Inferior parietal cortex (tissue), 1 donor: ENCODE results near the gene ST14.

Source experiments
- DNase-seq: peaks from one replicate; pipeline ENCODE4 v3.0.0-alpha.2; 2016; ENCODE audit errors: extremely low spot score

The ST14 gene

GRCh38 chr11:130159657-130160497, at the start of gene ST14:
TSS of gene ST14 (plus strand) at chr11:130159782. CDS start at chr11:130159980, 198 bp downstream.
- DNase-seq, result no peak

DNA sequence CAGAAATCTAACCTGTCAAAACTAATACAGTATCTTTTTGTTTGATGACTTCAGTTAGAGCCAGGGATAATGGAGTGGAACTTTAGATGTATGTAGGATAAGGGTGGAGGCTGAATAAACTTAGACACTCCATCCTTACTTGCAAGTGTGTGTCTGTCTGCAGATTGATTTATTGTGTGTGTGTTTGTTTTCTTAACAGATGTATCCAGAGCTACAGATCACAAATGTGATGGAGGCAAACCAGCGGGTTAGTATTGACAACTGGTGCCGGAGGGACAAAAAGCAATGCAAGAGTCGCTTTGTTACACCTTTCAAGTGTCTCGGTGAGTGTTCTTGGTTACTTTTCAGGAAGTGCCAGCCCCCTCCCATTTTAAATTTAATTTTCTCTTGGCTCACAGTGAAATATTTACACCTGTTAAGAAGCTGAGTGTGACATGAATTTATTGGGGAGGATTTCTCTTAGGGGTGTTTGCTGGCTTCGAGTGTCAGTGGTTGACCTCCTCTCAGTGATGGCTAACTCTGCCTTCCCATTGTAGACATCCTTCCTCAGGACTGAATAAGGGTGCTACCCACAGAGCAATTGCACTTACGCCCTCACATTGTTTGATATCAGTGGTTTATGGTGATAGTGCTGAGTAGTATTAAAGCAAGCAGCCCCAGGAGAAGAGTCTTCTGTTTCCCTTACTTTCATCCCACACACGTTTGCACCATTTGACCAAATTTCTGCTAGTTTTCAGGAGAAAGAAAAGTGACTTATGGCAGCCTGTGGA, 49.1 kb upstream of the ST14 start:
- DNase-seq, result no peak

GRCh38 chr11:130112071-130112830, 47.3 kb upstream of the ST14 start:
- no peak for DNase-seq

DNA sequence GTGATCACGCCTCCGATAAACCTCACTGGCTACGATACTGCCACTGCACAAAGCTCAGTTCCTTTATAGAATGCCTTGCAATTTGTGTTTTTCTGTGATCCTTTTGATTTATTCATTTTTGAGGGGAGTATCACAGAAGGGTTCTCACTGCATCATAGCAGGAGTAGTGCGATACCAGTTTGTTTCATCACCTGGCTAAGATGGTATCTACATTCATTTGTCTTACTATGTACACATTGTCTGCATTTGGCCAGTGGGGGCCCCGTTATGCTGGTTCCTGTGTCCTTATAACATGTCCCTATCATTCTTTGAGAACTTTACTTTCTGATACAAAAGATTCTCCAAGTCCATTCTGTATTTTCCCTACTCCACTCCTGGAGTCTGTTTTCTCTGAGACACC, 45.3 kb upstream of the ST14 start:
- no peak for DNase-seq

- DNase-seq, result no peak
These were observed 44.9 kb upstream of the ST14 start for GRCh38 chr11:130114726-130115125.

DNA sequence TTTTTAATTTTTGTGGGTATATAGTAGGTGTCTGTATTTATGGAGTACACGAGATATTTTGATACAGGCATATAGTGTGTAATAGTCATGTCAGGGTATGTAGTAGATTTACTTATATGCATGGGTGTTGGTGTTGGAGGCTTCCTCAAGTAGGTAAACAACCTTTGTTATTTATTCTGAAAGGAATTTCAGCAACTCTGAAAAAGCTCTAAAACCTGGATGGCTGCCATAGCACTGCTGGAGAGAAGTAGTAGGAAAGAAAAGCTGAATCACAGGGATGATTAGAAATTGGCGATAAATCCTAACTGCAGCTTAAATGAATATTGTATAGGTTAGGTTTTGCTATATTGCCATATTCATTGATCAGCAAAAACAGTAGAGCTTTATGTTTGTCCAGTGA, 44.4 kb upstream of the ST14 start:
- no peak for DNase-seq

DNA sequence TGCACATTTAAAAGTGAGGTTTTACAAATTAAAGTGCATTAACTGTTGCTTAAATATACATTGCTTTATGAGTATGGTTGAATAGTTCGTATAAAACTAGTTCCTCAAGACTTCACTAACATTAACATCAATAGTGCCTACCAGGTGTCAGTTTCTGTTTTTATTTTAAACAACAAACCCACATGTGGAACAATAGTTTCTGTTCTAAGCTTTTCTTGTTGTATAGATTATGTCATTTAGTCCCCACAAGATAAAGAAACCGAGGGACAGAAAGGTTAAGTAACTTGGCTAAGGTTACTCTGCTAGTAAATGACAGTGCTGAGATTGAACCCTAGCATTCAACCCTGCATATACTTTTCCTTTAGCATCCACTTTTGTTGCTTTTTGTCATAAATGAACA, 41.4 kb upstream of the ST14 start:
- DNase-seq, result no peak

GRCh38 chr11:130118636-130119387, 40.8 kb upstream of the ST14 start:
- DNase-seq, result no peak

- DNase-seq, result no peak
These were observed 39.5 kb upstream of the ST14 start for GRCh38 chr11:130120045-130120444.

DNA sequence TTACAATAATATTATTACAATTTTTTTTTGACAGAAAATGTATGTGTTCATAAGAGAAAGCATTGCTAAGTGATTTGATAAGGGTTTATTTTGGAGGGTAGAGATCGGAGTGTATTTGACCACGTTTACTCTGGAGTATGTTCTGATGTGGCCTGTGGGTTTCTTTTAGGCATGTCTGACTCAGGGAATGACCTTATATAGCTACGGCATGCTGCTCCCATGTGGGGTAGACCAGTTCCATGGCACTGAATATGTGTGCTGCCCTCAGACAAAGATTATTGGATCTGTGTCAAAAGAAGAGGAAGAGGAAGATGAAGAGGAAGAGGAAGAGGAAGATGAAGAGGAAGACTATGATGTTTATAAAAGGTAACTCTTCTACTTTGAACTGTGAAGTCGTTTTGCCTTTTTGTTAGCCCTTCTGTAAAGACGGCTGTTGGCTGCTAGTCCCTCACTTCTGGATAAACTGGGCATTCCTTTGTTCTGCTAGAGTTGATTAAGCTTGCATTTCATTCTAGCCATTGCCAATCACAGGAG, 38.1 kb upstream of the ST14 start:
- DNase-seq, result no peak

DNA sequence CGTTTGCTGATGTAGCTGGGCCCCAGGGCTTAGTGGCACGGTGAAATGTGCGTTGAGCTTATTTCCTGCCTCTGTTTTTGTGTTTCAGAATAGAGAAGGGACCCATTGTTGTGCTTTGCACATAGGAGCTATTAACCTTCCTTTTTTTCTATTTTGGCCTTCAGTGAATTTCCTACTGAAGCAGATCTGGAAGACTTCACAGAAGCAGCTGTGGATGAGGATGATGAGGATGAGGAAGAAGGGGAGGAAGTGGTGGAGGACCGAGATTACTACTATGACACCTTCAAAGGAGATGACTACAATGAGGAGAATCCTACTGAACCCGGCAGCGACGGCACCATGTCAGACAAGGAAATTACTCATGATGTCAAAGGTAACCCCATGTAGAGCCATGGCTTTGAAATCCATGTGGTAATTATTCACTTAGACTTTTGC, 37.4 kb upstream of the ST14 start:
- DNase-seq, result no peak

- no peak for DNase-seq
These were observed 36.1 kb upstream of the ST14 start for GRCh38 chr11:130123414-130124040.

- DNase-seq, result no peak
These were observed 35.5 kb upstream of the ST14 start for GRCh38 chr11:130124096-130124495.

DNA sequence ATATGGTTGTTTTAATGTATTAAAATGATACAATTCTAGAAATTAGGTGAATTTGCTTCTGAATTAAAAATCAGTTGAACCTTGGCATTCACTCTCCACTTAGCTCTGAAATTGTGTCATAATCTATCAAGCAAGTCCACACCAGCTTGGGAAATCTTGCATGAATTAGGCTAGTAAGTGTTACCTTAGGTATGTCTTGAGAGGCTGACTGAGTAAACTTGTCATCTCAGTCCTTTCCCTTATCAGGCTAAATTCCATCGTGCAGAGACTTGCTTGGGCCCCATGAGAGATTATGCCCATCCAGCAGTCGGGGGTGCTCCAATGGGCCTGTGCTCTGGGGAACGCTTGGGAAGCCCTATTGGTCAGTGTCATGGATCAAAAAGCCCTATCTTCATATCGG, 33.9 kb upstream of the ST14 start:
- no peak for DNase-seq

DNA sequence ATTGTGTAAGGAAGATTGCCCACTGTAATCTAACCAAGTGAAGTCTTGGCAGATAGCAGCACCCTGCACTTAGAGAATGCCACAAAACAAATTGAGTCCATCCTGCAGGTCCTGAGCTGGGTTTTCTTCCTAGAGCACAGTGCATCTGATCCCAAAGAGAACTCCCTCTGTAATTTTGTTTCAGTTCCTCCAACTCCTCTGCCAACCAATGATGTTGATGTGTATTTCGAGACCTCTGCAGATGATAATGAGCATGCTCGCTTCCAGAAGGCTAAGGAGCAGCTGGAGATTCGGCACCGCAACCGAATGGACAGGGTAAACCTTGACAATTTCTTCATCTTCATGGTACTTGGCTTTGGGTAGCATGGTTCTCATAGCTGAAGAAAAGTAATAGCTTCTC, 33.1 kb upstream of the ST14 start:
- DNase-seq, result no peak

DNA sequence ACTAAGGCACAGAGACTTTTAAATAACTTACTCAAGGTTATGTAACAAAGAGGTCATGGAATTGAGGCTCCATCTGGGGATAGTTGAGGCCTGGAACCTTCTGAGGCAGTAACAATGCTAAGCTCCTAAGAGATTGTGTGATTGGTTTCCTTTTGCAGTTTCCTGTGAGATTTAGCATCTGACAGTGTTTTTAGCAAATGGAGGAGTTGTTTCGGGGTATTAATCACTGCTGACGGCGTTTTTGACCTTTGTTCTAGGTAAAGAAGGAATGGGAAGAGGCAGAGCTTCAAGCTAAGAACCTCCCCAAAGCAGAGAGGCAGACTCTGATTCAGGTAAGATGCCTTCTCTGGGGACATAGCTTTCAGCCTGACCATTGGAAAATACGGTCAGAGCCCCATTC, 32.1 kb upstream of the ST14 start:
- no peak for DNase-seq

DNA sequence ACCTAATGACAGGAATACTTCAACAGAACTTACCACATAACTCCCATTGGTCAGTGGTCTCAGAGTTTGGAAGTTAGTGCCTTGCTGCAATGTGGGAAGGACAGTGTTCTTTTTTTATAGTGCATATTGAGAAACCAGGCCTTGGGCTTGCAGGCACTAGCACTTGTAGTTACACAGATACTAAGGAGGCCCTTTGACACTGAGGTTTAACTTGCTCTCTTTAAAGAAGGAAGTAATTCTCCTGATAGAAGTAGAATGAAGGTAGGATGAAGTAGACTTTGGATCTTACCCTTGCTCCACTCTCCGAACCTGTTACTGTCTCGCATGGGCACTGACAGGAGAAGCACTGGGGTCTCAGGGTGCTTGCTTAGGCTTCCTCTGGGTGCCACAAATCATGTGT, 31.0 kb upstream of the ST14 start:
- no peak for DNase-seq

- no peak for DNase-seq
These were observed 29.7 kb upstream of the ST14 start for GRCh38 chr11:130129922-130130321.

GRCh38 chr11:130131961-130132850, 27.4 kb upstream of the ST14 start:
- DNase-seq, result no peak

- no peak for DNase-seq
These were observed 25.9 kb upstream of the ST14 start for GRCh38 chr11:130133716-130134115.
